A673 (cell line): ENCODE results near the gene FGF1.

ENCODE experiments used
- EZH2 ChIP-seq: fragments of 200-600 bp; sonication (generic); IDR thresholded peaks from 2 replicates; pipeline ENCODE4 v1.6.1; 2017; ENCODE audit warnings: borderline replicate concordance, low read depth, mild to moderate bottlenecking, mixed read lengths, antibody characterized with exemption, low read length; ENCODE audit not compliant: poor library complexity, severe bottlenecking
- TF ChIP-seq, protein P1 (sequence below): fragments of 300-800, 200-600 bp; sonication (generic); conservative IDR thresholded peaks from 2 replicates; pipeline ENCODE4 v1.5.1; 2017; ENCODE audit warnings: low read depth, mild to moderate bottlenecking, antibody characterized with exemption, low read length, moderate library complexity, mixed read lengths

DNA sequence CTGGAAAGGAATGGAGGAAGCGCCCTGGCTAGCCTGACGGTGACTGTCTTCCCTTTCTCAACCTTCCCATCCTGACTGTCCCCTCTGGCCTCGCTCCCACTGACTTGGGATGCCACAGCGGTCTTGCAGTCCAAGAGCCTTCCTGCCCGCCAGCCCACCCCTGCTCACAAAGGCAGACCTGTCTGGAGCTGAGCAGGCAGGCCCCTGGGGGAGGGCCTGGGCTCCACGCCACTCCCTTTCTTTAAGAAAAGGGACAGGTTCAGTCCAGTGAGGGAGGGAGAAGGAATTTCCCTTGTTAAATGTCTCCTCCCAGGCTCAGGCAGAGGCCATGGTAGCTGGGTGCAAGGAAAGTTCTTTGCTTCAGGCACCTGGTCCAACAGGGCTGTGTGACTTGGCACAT, 18.1 kb downstream of the FGF1 start:
- TF ChIP-seq, protein P1, sequence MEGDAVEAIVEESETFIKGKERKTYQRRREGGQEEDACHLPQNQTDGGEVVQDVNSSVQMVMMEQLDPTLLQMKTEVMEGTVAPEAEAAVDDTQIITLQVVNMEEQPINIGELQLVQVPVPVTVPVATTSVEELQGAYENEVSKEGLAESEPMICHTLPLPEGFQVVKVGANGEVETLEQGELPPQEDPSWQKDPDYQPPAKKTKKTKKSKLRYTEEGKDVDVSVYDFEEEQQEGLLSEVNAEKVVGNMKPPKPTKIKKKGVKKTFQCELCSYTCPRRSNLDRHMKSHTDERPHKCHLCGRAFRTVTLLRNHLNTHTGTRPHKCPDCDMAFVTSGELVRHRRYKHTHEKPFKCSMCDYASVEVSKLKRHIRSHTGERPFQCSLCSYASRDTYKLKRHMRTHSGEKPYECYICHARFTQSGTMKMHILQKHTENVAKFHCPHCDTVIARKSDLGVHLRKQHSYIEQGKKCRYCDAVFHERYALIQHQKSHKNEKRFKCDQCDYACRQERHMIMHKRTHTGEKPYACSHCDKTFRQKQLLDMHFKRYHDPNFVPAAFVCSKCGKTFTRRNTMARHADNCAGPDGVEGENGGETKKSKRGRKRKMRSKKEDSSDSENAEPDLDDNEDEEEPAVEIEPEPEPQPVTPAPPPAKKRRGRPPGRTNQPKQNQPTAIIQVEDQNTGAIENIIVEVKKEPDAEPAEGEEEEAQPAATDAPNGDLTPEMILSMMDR: no peak
- TF ChIP-seq EZH2: no peak
